Thyroid gland (tissue), 4 donors: ENCODE results near the gene MBL2.

Experiments used
- POLR2A ChIP-seq, 2 donors: fragments of 450-650 bp; IDR thresholded peaks; one replicate each; pipeline ENCODE4 v1.6.1; 2017; ENCODE audit warnings: antibody characterized with exemption in 2 of 2, mild to moderate bottlenecking in 2 of 2, moderate library complexity in 1 of 2
- TF ChIP-seq, protein P1 (sequence below), 6 experiments: fragments of 200-600 bp in 3 of 6; fragments of 450-650 bp in 3 of 6; sonication (generic) in 3 of 6; IDR thresholded peaks; one replicate each; pipeline ENCODE4 v1.5.1; 2016 to 2019; ENCODE audit warnings: antibody characterized with exemption in 6 of 6, mild to moderate bottlenecking in 2 of 6, inconsistent platforms in 1 of 6, moderate library complexity in 1 of 6

DNA sequence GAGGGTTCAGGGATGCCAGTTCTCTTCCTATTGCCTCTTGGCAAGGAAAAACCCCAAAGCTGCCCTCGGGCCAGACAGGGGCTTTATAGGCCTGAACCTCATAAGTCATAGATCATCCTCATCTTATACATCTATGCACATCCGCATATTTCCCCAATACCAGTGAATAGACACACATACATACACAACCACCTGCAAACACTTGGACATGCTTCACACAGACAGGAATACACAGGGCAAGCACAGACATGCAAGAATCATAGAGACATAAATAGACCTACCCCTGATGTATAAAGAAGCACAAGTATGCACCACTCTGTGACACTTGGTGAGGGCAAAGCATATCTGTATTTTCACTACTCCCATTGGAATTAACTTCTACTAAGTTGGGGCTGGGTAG is 30.7 kb downstream of the MBL2 start:
- TF ChIP-seq POLR2A (IDR thresholded peaks at IDR 0.05): no peak
- TF ChIP-seq, protein P1, sequence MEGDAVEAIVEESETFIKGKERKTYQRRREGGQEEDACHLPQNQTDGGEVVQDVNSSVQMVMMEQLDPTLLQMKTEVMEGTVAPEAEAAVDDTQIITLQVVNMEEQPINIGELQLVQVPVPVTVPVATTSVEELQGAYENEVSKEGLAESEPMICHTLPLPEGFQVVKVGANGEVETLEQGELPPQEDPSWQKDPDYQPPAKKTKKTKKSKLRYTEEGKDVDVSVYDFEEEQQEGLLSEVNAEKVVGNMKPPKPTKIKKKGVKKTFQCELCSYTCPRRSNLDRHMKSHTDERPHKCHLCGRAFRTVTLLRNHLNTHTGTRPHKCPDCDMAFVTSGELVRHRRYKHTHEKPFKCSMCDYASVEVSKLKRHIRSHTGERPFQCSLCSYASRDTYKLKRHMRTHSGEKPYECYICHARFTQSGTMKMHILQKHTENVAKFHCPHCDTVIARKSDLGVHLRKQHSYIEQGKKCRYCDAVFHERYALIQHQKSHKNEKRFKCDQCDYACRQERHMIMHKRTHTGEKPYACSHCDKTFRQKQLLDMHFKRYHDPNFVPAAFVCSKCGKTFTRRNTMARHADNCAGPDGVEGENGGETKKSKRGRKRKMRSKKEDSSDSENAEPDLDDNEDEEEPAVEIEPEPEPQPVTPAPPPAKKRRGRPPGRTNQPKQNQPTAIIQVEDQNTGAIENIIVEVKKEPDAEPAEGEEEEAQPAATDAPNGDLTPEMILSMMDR (IDR thresholded peaks at IDR 0.05): no peak
